Measurements from ENCODE around the gene F8. TPM values are rescaled to one million over a fixed set of nuclear protein-coding genes. Genes with fewer than 3 reads are reported as not detected.

The F8 gene
- total and polyA plus RNA-seq, 9 of the 15 experiments (the other 6 are each of a cell fraction or from before 2014, with no cell fraction given) = 0.41 to 3.8 (median 0.91) TPM

GRCh38 chrX:154804261-154804956 is 218.1 kb downstream of the F8 start (continued):
- TF ChIP-seq TGIF2 (CRISPR knock-in tag; IDR thresholded peaks at IDR 0.05) (0 out of 2 replicates have a peak, but pooled peaks have one; percentile 30), PCBP1 (IDR thresholded peaks at IDR 0.05; ENCODE audit: low read depth, low read length, poor library complexity, severe bottlenecking) (no peak), ARID4B (CRISPR knock-in tag; IDR thresholded peaks at IDR 0.05) (0 out of 2 replicates have a peak, but pooled peaks have one; percentile 5), RERE (CRISPR knock-in tag; IDR thresholded peaks at IDR 0.05; ENCODE audit: borderline replicate concordance) (no peak), CEBPG (CRISPR knock-in tag; IDR thresholded peaks at IDR 0.05) (no peak), CEBPG (tag; conservative IDR thresholded peaks at IDR 0.05 in 1 of 2, IDR thresholded peaks at IDR 0.05 in 1 of 2) (no peak), KAT7 (CRISPR knock-in tag; IDR thresholded peaks at IDR 0.05; ENCODE audit: borderline replicate concordance) (peak; percentile 65), CHD1 (IDR thresholded peaks at IDR 0.05; ENCODE audit: low read length) (peak; percentile 8), TEAD2 (tag; IDR thresholded peaks at IDR 0.05) (no peak)

All from K562 (cell line).